MCF 10A (cell line): ENCODE results near the gene REXO5. TPM values are rescaled to one million over a fixed set of nuclear protein-coding genes. Genes with fewer than 3 reads are reported as not detected.
A peak's percentile ranks its signal among the peaks of the same experiment; 100 is the strongest.

Experiments
- BruUV-seq: library from RNA; stranded (reverse); fragments of 400-500 nt; replicated peaks from 2 replicates; lab custom pipeline; 2021; lab: Mats Ljungman, UMichigan
- CTCF ChIA-PET: fragments of 300-600 bp; sonication (Branson Sonifier 250); formaldehyde crosslinking; extraction: SDS; loops from one replicate; lab custom pipeline; 2021; ENCODE audit warnings: antibody characterized with exemption, inconsistent platforms; lab: Yijun Ruan, JAX
- POLR2A ChIA-PET: fragments of 300-600, 350-650 bp; sonication (Branson Sonifier 250); formaldehyde crosslinking; extraction: SDS; loops from one replicate; lab custom pipeline; 2020; ENCODE audit warnings: antibody characterized with exemption, inconsistent platforms; lab: Yijun Ruan, JAX
- DNase-seq: peaks from one replicate; pipeline ENCODE4 v3.0.0-alpha.2; 2018; ENCODE audit not compliant: unreplicated experiment
- H3K27ac Mint-ChIP-seq: one replicate; pipeline ENCODE4 v1.8.0; 2022; ENCODE audit warnings: mild to moderate bottlenecking, low read depth, mixed read lengths; ENCODE audit not compliant: unreplicated experiment
- H3K27me3 Mint-ChIP-seq: one replicate; pipeline ENCODE4 v1.8.0; 2022; ENCODE audit warnings: mixed read lengths; ENCODE audit not compliant: insufficient read depth, unreplicated experiment
- H3K36me3 Mint-ChIP-seq: one replicate; pipeline ENCODE4 v1.8.0; 2022; ENCODE audit warnings: mild to moderate bottlenecking, moderate library complexity, mixed read lengths; ENCODE audit not compliant: insufficient read depth, unreplicated experiment
- H3K4me1 Mint-ChIP-seq: one replicate; pipeline ENCODE4 v1.8.0; 2022; ENCODE audit warnings: mixed read lengths; ENCODE audit not compliant: insufficient read depth, unreplicated experiment
- H3K4me3 Mint-ChIP-seq: one replicate; pipeline ENCODE4 v1.8.0; 2022; ENCODE audit warnings: mild to moderate bottlenecking, moderate library complexity, mixed read lengths; ENCODE audit not compliant: unreplicated experiment
- H3K9me3 Mint-ChIP-seq: one replicate; pipeline ENCODE4 v1.8.0; 2022; ENCODE audit warnings: mixed read lengths; ENCODE audit not compliant: unreplicated experiment
- CTCF ChIP-seq: fragments of 200-600 bp; IDR thresholded peaks from one replicate; pipeline ENCODE4 v1.8.0; 2022; ENCODE audit warnings: antibody characterized with exemption, mild to moderate bottlenecking; ENCODE audit not compliant: unreplicated experiment
- intact Hi-C: fragments of 100-400 bp; cut with micrococcal nuclease; formaldehyde crosslinking; loops from 2 replicates; pipeline ENCODE4 v1.14.1; 2022
- total RNA-seq: library from RNA; stranded (reverse); gene quantifications from 2 replicates; pipeline ENCODE4 v1.2.3, GENCODE V29; 2022

REXO5 gene
- total RNA-seq, 1 experiment from 2014 or later = 6.1 TPM

- H3K9me3 Mint-ChIP-seq = no peaks in the 10 kb centered on the region
- intact Hi-C loops = no loop called here
- peaks cover 75% of the 10 kb centered on the region for H3K36me3 Mint-ChIP-seq
- no peak for TF ChIP-seq CTCF
- peak overlapping the region; percentile 97 for H3K27ac Mint-ChIP-seq
- BruUV-seq = no TSS peak
- ChIA-PET CTCF (interaction anchor here (1.1 to 5.3 kb wide), 6 partner anchors 16 to 187 kb away, joined by 4 to 47 read pairs (median 6); no protein-coding TSS in a partner anchor), POLR2A (interaction anchor here (0.8 to 16.0 kb wide), 12 partner anchors 10 to 404 kb away, joined by 3 to 343 read pairs (median 12); partner anchors contain the start of genes ERI2 and REXO5)
- H3K4me3 Mint-ChIP-seq = peak overlapping the region; percentile 75
- peaks cover 48% of the 10 kb centered on the region for H3K4me1 Mint-ChIP-seq
- DNase-seq = peak; percentile 74
- no peaks in the 10 kb centered on the region for H3K27me3 Mint-ChIP-seq
Measured at GRCh38 chr16:20897253-20897897, 91.0 kb downstream of the REXO5 start.

GRCh38 chr16:20897922-20898321 lies 91.6 kb downstream of the REXO5 start:
- H3K4me1 Mint-ChIP-seq = peaks cover 49% of the 10 kb centered on the region
- no peaks in the 10 kb centered on the region for H3K27me3 Mint-ChIP-seq
- ChIA-PET CTCF (interaction anchor here (0.6 to 5.3 kb wide), 10 partner anchors 16 to 405 kb away, joined by 3 to 47 read pairs (median 4); no protein-coding TSS in a partner anchor), POLR2A (interaction anchor here (0.6 to 16.0 kb wide), 12 partner anchors 9 to 1201 kb away, joined by 3 to 343 read pairs (median 12); partner anchors contain the start of genes ERI2 and REXO5)
- peaks cover 70% of the 10 kb centered on the region for H3K36me3 Mint-ChIP-seq
- TF ChIP-seq CTCF = no peak
- no TSS peak for BruUV-seq
- H3K9me3 Mint-ChIP-seq = no peaks in the 10 kb centered on the region
- DNase-seq = no peak
- H3K4me3 Mint-ChIP-seq = peak overlapping the region; percentile 75
- H3K27ac Mint-ChIP-seq = peak overlapping the region; percentile 97
- intact Hi-C loops = no loop called here

GRCh38 chr16:20899071-20899470 lies 92.7 kb downstream of the REXO5 start:
- Mint-ChIP-seq H3K9me3 (no peaks in the 10 kb centered on the region), H3K36me3 (peaks cover 58% of the 10 kb centered on the region), H3K27me3 (no peaks in the 10 kb centered on the region), H3K4me1 (peaks cover 54% of the 10 kb centered on the region), H3K27ac (peak overlapping the region; percentile 97), H3K4me3 (peak overlapping the region; percentile 75)
- POLR2A ChIA-PET = interaction anchor here (1.0 to 16.0 kb wide), 13 partner anchors 10 to 403 kb away, joined by 3 to 343 read pairs (median 17); partner anchors contain the start of genes ERI2 and REXO5
- CTCF ChIA-PET = interaction anchor here (0.7 to 5.3 kb wide), 14 partner anchors 12 to 991 kb away, joined by 3 to 47 read pairs (median 5); no protein-coding TSS in a partner anchor
- no peak for TF ChIP-seq CTCF
- intact Hi-C loops = loop anchor here (1.0 kb wide), 1 partner anchor 48 kb away; no protein-coding TSS in a partner anchor
- no TSS peak for BruUV-seq
- DNase-seq = no peak

Other genes with a start within 250 kb of the REXO5 start
- not detected in 2 replicates for gene ACSM2B, start 230.2 kb upstream of the REXO5 start, total RNA-seq
- not detected in 2 replicates for gene ACSM1, start 108.8 kb upstream of the REXO5 start, total RNA-seq
- 26.5 and 38.7 TPM in 2 replicates for gene THUMPD1, start 64.7 kb upstream of the REXO5 start, total RNA-seq
- 2.0 and 2.3 TPM in 2 replicates for gene ACSM3, start 42.5 kb upstream of the REXO5 start, total RNA-seq
- gene ERI2, start 55 bp upstream of the REXO5 start, total RNA-seq = 26.8 and 28.4 TPM in 2 replicates
- 31.0 and 31.7 TPM in 2 replicates for gene DCUN1D3, start 93.8 kb downstream of the REXO5 start, total RNA-seq
- 67.3 and 92.8 TPM in 2 replicates for gene LYRM1, start 94.2 kb downstream of the REXO5 start, total RNA-seq